ENCODE measurements around the gene CD81.

DNA sequence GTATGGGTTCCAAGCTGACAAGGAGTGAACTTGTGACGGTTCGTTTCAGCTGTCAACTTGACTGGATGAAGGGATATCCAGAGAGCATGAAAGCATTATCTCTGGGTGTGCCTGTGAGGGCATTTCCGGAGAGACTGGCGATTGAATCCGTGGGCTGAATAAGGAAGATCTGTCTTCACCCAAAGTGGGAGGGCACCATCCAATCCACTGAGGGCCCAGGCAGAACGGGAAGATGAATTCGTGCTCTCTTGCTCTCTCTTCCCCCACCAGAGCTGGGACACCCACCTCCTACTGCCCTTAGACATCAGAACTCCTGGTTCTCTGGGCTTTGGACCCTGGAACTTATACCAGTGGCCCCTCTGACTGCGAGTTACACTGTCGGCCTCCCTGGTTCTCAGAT, 15.5 kb upstream of the CD81 start:
- TF ChIP-seq, protein P1, sequence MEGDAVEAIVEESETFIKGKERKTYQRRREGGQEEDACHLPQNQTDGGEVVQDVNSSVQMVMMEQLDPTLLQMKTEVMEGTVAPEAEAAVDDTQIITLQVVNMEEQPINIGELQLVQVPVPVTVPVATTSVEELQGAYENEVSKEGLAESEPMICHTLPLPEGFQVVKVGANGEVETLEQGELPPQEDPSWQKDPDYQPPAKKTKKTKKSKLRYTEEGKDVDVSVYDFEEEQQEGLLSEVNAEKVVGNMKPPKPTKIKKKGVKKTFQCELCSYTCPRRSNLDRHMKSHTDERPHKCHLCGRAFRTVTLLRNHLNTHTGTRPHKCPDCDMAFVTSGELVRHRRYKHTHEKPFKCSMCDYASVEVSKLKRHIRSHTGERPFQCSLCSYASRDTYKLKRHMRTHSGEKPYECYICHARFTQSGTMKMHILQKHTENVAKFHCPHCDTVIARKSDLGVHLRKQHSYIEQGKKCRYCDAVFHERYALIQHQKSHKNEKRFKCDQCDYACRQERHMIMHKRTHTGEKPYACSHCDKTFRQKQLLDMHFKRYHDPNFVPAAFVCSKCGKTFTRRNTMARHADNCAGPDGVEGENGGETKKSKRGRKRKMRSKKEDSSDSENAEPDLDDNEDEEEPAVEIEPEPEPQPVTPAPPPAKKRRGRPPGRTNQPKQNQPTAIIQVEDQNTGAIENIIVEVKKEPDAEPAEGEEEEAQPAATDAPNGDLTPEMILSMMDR (IDR thresholded peaks at IDR 0.05) = no peak
- no peak for TF ChIP-seq ZFX (IDR thresholded peaks at IDR 0.05; ENCODE audit: borderline replicate concordance)

All from 22Rv1 (cell line).